ENCODE data around the gene CYSLTR2.
A peak's percentile ranks its signal among the peaks of the same experiment; 100 is the strongest.

CYSLTR2 gene

GRCh38 chr13:48635478-48635877, 18.3 kb upstream of the CYSLTR2 start:
- H3K4me3 Mint-ChIP-seq: no peak overlapping the region
- peaks cover 16% of the 10 kb centered on the region for H3K36me3 Mint-ChIP-seq
- no peak overlapping the region for H3K27ac Mint-ChIP-seq
- H3K9me3 Mint-ChIP-seq (ENCODE audit: low read depth): peaks cover 10% of the 10 kb centered on the region
- peaks cover 1% of the 10 kb centered on the region for H3K27me3 Mint-ChIP-seq
- H3K4me1 Mint-ChIP-seq (ENCODE audit: low read depth): no peaks in the 10 kb centered on the region

- Mint-ChIP-seq H3K4me1 (ENCODE audit: low read depth) (no peaks in the 10 kb centered on the region), H3K9me3 (ENCODE audit: low read depth) (peaks cover 10% of the 10 kb centered on the region), H3K36me3 (peaks cover 16% of the 10 kb centered on the region), H3K27ac (no peak overlapping the region), H3K27me3 (peaks cover 1% of the 10 kb centered on the region), H3K4me3 (no peak overlapping the region)
Measured at GRCh38 chr13:48636550-48636949, 17.2 kb upstream of the CYSLTR2 start.

GRCh38 chr13:48637601-48638000, 16.1 kb upstream of the CYSLTR2 start:
- no peaks in the 10 kb centered on the region for H3K4me1 Mint-ChIP-seq (ENCODE audit: low read depth)
- no peak overlapping the region for H3K27ac Mint-ChIP-seq
- H3K36me3 Mint-ChIP-seq: peaks cover 16% of the 10 kb centered on the region
- peaks cover 10% of the 10 kb centered on the region for H3K9me3 Mint-ChIP-seq (ENCODE audit: low read depth)
- no peak overlapping the region for H3K4me3 Mint-ChIP-seq
- H3K27me3 Mint-ChIP-seq: peaks cover 1% of the 10 kb centered on the region

- Mint-ChIP-seq H3K36me3 (peaks cover 12% of the 10 kb centered on the region), H3K9me3 (ENCODE audit: low read depth) (peaks cover 4% of the 10 kb centered on the region), H3K4me3 (no peak overlapping the region), H3K4me1 (ENCODE audit: low read depth) (no peaks in the 10 kb centered on the region), H3K27me3 (peaks cover 1% of the 10 kb centered on the region), H3K27ac (no peak overlapping the region)
Measured at GRCh38 chr13:48640767-48641166, 13.0 kb upstream of the CYSLTR2 start.

- Mint-ChIP-seq H3K4me1 (ENCODE audit: low read depth) (no peaks in the 10 kb centered on the region), H3K9me3 (ENCODE audit: low read depth) (peaks cover 1% of the 10 kb centered on the region), H3K4me3 (no peak overlapping the region), H3K27ac (no peak overlapping the region), H3K27me3 (peaks cover 1% of the 10 kb centered on the region), H3K36me3 (peaks cover 9% of the 10 kb centered on the region)
Measured at GRCh38 chr13:48641404-48641803, 12.3 kb upstream of the CYSLTR2 start.

GRCh38 chr13:48642061-48642460, 11.7 kb upstream of the CYSLTR2 start:
- no peaks in the 10 kb centered on the region for H3K9me3 Mint-ChIP-seq (ENCODE audit: low read depth)
- peaks cover 7% of the 10 kb centered on the region for H3K36me3 Mint-ChIP-seq
- H3K4me1 Mint-ChIP-seq (ENCODE audit: low read depth): no peaks in the 10 kb centered on the region
- H3K27me3 Mint-ChIP-seq: peaks cover 1% of the 10 kb centered on the region
- no peak overlapping the region for H3K4me3 Mint-ChIP-seq
- no peak overlapping the region for H3K27ac Mint-ChIP-seq

- no peak overlapping the region for H3K27ac Mint-ChIP-seq
- no peaks in the 10 kb centered on the region for H3K4me1 Mint-ChIP-seq (ENCODE audit: low read depth)
- H3K9me3 Mint-ChIP-seq (ENCODE audit: low read depth): no peaks in the 10 kb centered on the region
- peaks cover 4% of the 10 kb centered on the region for H3K36me3 Mint-ChIP-seq
- no peaks in the 10 kb centered on the region for H3K27me3 Mint-ChIP-seq
- H3K4me3 Mint-ChIP-seq: no peak overlapping the region
Measured at GRCh38 chr13:48643159-48643558, 10.6 kb upstream of the CYSLTR2 start.

- H3K27ac Mint-ChIP-seq: no peak overlapping the region
- no peak overlapping the region for H3K4me3 Mint-ChIP-seq
- H3K27me3 Mint-ChIP-seq: no peaks in the 10 kb centered on the region
- H3K4me1 Mint-ChIP-seq (ENCODE audit: low read depth): no peaks in the 10 kb centered on the region
- H3K36me3 Mint-ChIP-seq: peaks cover under 1% of the 10 kb centered on the region
- no peaks in the 10 kb centered on the region for H3K9me3 Mint-ChIP-seq (ENCODE audit: low read depth)
Measured at GRCh38 chr13:48644141-48644540, 9.6 kb upstream of the CYSLTR2 start.

GRCh38 chr13:48644951-48645350, 8.8 kb upstream of the CYSLTR2 start:
- Mint-ChIP-seq H3K4me1 (ENCODE audit: low read depth) (no peaks in the 10 kb centered on the region), H3K4me3 (no peak overlapping the region), H3K27me3 (no peaks in the 10 kb centered on the region), H3K36me3 (no peaks in the 10 kb centered on the region), H3K9me3 (ENCODE audit: low read depth) (no peaks in the 10 kb centered on the region), H3K27ac (no peak overlapping the region)

- no peaks in the 10 kb centered on the region for H3K36me3 Mint-ChIP-seq
- no peak overlapping the region for H3K27ac Mint-ChIP-seq
- no peaks in the 10 kb centered on the region for H3K27me3 Mint-ChIP-seq
- no peak overlapping the region for H3K4me3 Mint-ChIP-seq
- no peaks in the 10 kb centered on the region for H3K9me3 Mint-ChIP-seq (ENCODE audit: low read depth)
- H3K4me1 Mint-ChIP-seq (ENCODE audit: low read depth): no peaks in the 10 kb centered on the region
Measured at GRCh38 chr13:48645845-48646244, 7.9 kb upstream of the CYSLTR2 start.

- Mint-ChIP-seq H3K27ac (no peak overlapping the region), H3K36me3 (no peaks in the 10 kb centered on the region), H3K4me3 (no peak overlapping the region), H3K27me3 (no peaks in the 10 kb centered on the region), H3K4me1 (ENCODE audit: low read depth) (no peaks in the 10 kb centered on the region), H3K9me3 (ENCODE audit: low read depth) (no peaks in the 10 kb centered on the region)
Measured at GRCh38 chr13:48646791-48647190, 6.9 kb upstream of the CYSLTR2 start.

- H3K9me3 Mint-ChIP-seq (ENCODE audit: low read depth): no peaks in the 10 kb centered on the region
- peaks cover 6% of the 10 kb centered on the region for H3K4me1 Mint-ChIP-seq (ENCODE audit: low read depth)
- no peaks in the 10 kb centered on the region for H3K36me3 Mint-ChIP-seq
- no peak overlapping the region for H3K4me3 Mint-ChIP-seq
- no peaks in the 10 kb centered on the region for H3K27me3 Mint-ChIP-seq
- H3K27ac Mint-ChIP-seq: no peak overlapping the region
Measured at GRCh38 chr13:48647625-48648024, 6.1 kb upstream of the CYSLTR2 start.

- Mint-ChIP-seq H3K4me3 (no peak overlapping the region), H3K9me3 (ENCODE audit: low read depth) (no peaks in the 10 kb centered on the region), H3K4me1 (ENCODE audit: low read depth) (peaks cover 14% of the 10 kb centered on the region), H3K27ac (no peak overlapping the region), H3K36me3 (no peaks in the 10 kb centered on the region), H3K27me3 (no peaks in the 10 kb centered on the region)
Measured at GRCh38 chr13:48648446-48648845, 5.3 kb upstream of the CYSLTR2 start.

- H3K36me3 Mint-ChIP-seq: no peaks in the 10 kb centered on the region
- H3K27ac Mint-ChIP-seq: peak overlapping the region; percentile 89
- H3K27me3 Mint-ChIP-seq: no peaks in the 10 kb centered on the region
- H3K4me1 Mint-ChIP-seq (ENCODE audit: low read depth): peaks cover 39% of the 10 kb centered on the region
- H3K4me3 Mint-ChIP-seq: peak overlapping the region; percentile 84
- H3K9me3 Mint-ChIP-seq (ENCODE audit: low read depth): no peaks in the 10 kb centered on the region
Measured at GRCh38 chr13:48652851-48653471, 768 bp upstream of the CYSLTR2 start.

GRCh38 chr13:48654511-48654910, 782 bp downstream of the CYSLTR2 start:
- Mint-ChIP-seq H3K4me1 (ENCODE audit: low read depth) (peaks cover 43% of the 10 kb centered on the region), H3K27ac (peak overlapping the region; percentile 0), H3K36me3 (no peaks in the 10 kb centered on the region), H3K9me3 (ENCODE audit: low read depth) (no peaks in the 10 kb centered on the region), H3K4me3 (peak overlapping the region; percentile 84), H3K27me3 (no peaks in the 10 kb centered on the region)

GRCh38 chr13:48655291-48655690, 1.6 kb downstream of the CYSLTR2 start:
- H3K4me1 Mint-ChIP-seq (ENCODE audit: low read depth): peaks cover 50% of the 10 kb centered on the region
- H3K4me3 Mint-ChIP-seq: peak overlapping the region; percentile 18

More at GRCh38 chr13:48655291-48655690, 1.6 kb downstream of the CYSLTR2 start:
- Mint-ChIP-seq H3K27me3 (no peaks in the 10 kb centered on the region), H3K27ac (no peak overlapping the region), H3K36me3 (no peaks in the 10 kb centered on the region), H3K9me3 (ENCODE audit: low read depth) (no peaks in the 10 kb centered on the region)
